K562 (cell line): ENCODE measurements around the gene S100A8. TPM values are rescaled to one million over a fixed set of nuclear protein-coding genes. Genes with fewer than 3 reads are reported as not detected.

ENCODE experiments used
- ATAC-seq: fragments of 200-7000 bp; cut with Tn5 transposase; 3 replicates; pipeline ENCODE4 v1.9.1; 2020; ENCODE audit warnings: moderate library complexity
- BruUV-seq: library from RNA; stranded (reverse); fragments of 400-500 nt; replicated peaks from 2 replicates; lab custom pipeline; 2021; lab: Mats Ljungman, UMichigan
- CTCF ChIA-PET: fragments of 300-600 bp; formaldehyde crosslinking; extraction: SDS; loops from one replicate; lab custom pipeline; 2021; ENCODE audit warnings: low intra/inter-chr PET ratio; lab: Yijun Ruan, JAX
- POLR2A ChIA-PET: fragments of 300-600, 350-650 bp; sonication (Branson Sonifier 250); formaldehyde crosslinking; extraction: SDS; loops from one replicate; lab custom pipeline; 2021; ENCODE audit warnings: antibody characterized with exemption, inconsistent platforms; lab: Yijun Ruan, JAX
- DNase-seq, 4 experiments: peaks; one replicate each; pipeline versions ENCODE4 v3.0.0 to v3.0.0-alpha.2; 2011 to 2018; ENCODE audit warnings: low spot score in 3 of 4, mixed read lengths in 3 of 4; ENCODE audit errors: extremely low read depth in 1 of 4
- FAIRE-seq: peaks from 2 replicates; lab custom pipeline; 2011; peaks lifted over from hg19 to GRCh38; lab: Jason Lieb, UNC
- H2AFZ ChIP-seq: 2 replicates; pipeline ENCODE4 v1.6.0; 2011; ENCODE audit warnings: low read depth, low read length, control low read depth, inconsistent platforms
- H3K27ac ChIP-seq: fragments of 200-600 bp; 3 replicates; pipeline ENCODE4 v1.8.0; 2011; ENCODE audit warnings: low read depth, mild to moderate bottlenecking, control low read depth, inconsistent platforms, low read length, moderate library complexity, mixed read lengths; ENCODE audit errors: extremely low read depth
- H3K27me3 ChIP-seq, 2 experiments: fragments of 300-600 bp in 1 of 2; 2 replicates in 1 of 2; 3 replicates in 1 of 2; pipeline versions ENCODE4 v1.6.0 to v1.8.0; 2011; ENCODE audit warnings: inconsistent platforms in 2 of 2, low read length in 2 of 2, mild to moderate bottlenecking in 1 of 2, mixed read lengths in 1 of 2, moderate library complexity in 1 of 2; ENCODE audit not compliant: control insufficient read depth in 2 of 2, insufficient read depth in 2 of 2
- H3K36me3 ChIP-seq: fragments of 300-600 bp; 3 replicates; pipeline ENCODE4 v1.8.0; 2011; ENCODE audit warnings: mild to moderate bottlenecking, low read length, inconsistent platforms; ENCODE audit not compliant: control insufficient read depth, insufficient read depth
- H3K4me1 ChIP-seq, 2 experiments: fragments of 200-600 bp in 1 of 2; replicated peaks in 1 of 2; 2 replicates in 1 of 2; 3 replicates in 1 of 2; pipeline versions ENCODE4 v1.5.1 to v1.8.0; 2011; ENCODE audit warnings: inconsistent platforms in 2 of 2, low read length in 2 of 2, mild to moderate bottlenecking in 1 of 2, mixed read lengths in 1 of 2, moderate library complexity in 1 of 2; ENCODE audit not compliant: control insufficient read depth in 2 of 2, insufficient read depth in 2 of 2
- H3K4me2 ChIP-seq: 2 replicates; pipeline ENCODE4 v1.6.1; 2011; ENCODE audit warnings: low read length, control low read depth, inconsistent platforms, mixed read lengths; ENCODE audit not compliant: insufficient read depth
- H3K4me3 ChIP-seq: fragments of 200-600 bp; sonication (generic), shearing (Covaris generic); 2 replicates; pipeline ENCODE4 v1.5.1; 2016; ENCODE audit warnings: control low read depth, inconsistent platforms
- H3K79me2 ChIP-seq: fragments of 200-600 bp; 3 replicates; pipeline ENCODE4 v1.8.0; 2011; ENCODE audit warnings: low read length, inconsistent platforms; ENCODE audit not compliant: control insufficient read depth, insufficient read depth
- H3K9ac ChIP-seq, 2 experiments: 2 replicates each; pipeline versions ENCODE4 v1.6.0 to v1.6.1; 2011; ENCODE audit warnings: low read depth in 2 of 2, low read length in 2 of 2, control low read depth in 1 of 2, inconsistent platforms in 1 of 2, mild to moderate bottlenecking in 1 of 2, mixed read lengths in 1 of 2; ENCODE audit not compliant: insufficient read depth in 1 of 2
- H3K9me1 ChIP-seq: one replicate; pipeline ENCODE4 v1.6.0; 2011; ENCODE audit warnings: inconsistent platforms, mild to moderate bottlenecking, low read length, moderate library complexity; ENCODE audit not compliant: control insufficient read depth, insufficient read depth
- H3K9me3 ChIP-seq: replicated peaks from 2 replicates; pipeline ENCODE4 v1.5.1; 2011; ENCODE audit warnings: low read depth, low read length, inconsistent platforms; ENCODE audit not compliant: control insufficient read depth, insufficient read depth
- H4K20me1 ChIP-seq: replicated peaks from 2 replicates; pipeline ENCODE4 v1.6.1; 2011; ENCODE audit warnings: low read length, inconsistent platforms, mixed read lengths; ENCODE audit not compliant: control insufficient read depth, insufficient read depth
- HEY1 ChIP-seq: fragments of 250-450 bp; sonication (Bioruptor Pico); IDR thresholded peaks from 2 replicates; pipeline ENCODE4 v1.5.0; 2020; ENCODE audit warnings: mild to moderate bottlenecking, moderate library complexity, borderline replicate concordance
- NRF1 ChIP-seq, 2 experiments: fragments of 450-650 bp; IDR thresholded peaks in 1 of 2; conservative IDR thresholded peaks in 1 of 2; 2 replicates each; pipeline ENCODE4 v1.6.1; 2014; ENCODE audit warnings: mild to moderate bottlenecking in 2 of 2
- RAD21 ChIP-seq, 2 experiments: fragments of 250-450 bp in 1 of 2; fragments of 450-650 bp in 1 of 2; sonication (Bioruptor Pico) in 1 of 2; formaldehyde crosslinking in 1 of 2; IDR thresholded peaks in 1 of 2; conservative IDR thresholded peaks in 1 of 2; 2 replicates each; pipeline versions ENCODE4 v1.4.0 to v1.8.0; 2020 to 2022; ENCODE audit warnings: mild to moderate bottlenecking in 2 of 2, moderate library complexity in 1 of 2
- RB1 ChIP-seq: fragments of 450-650 bp; IDR thresholded peaks from 2 replicates; pipeline ENCODE4 v1.6.1; 2017; ENCODE audit warnings: low read depth, mild to moderate bottlenecking
- SMC3 ChIP-seq: conservative IDR thresholded peaks from 2 replicates; pipeline ENCODE4 v1.6.1; 2011; ENCODE audit warnings: low read depth, low read length, improper control_type of control experiment; ENCODE audit not compliant: insufficient read depth
- WGBS: fragments of 100-300 bp; shearing (Covaris generic); methylation state at CpG from one replicate; pipeline ENCODE4 v1.1.6; 2016; ENCODE audit warnings: low coverage, mixed read lengths; ENCODE audit not compliant: insufficient coverage; ENCODE audit errors: missing lambda C conversion rate; 5-methylcytosine and 5-hydroxymethylcytosine counted together
- in situ Hi-C: fragments of 300-500 bp; cut with MboI; formaldehyde crosslinking; loops from 4 replicates; pipeline ENCODE4 v1.15.0; 2018; ENCODE audit warnings: inconsistent platforms, mixed read lengths
- intact Hi-C: fragments of 100-400 bp; cut with micrococcal nuclease; formaldehyde crosslinking; loops from 2 replicates; pipeline ENCODE4 v1.14.2; 2022
- polyA plus RNA-seq, 8 experiments: library from polyadenylated mRNA; depleted of rRNA in 4 of 8; stranded (reverse) in 5 of 8; unstranded in 3 of 8; fragments of >200 nt; fragmentation: Nextera tagmentation in 2 of 8; fragmentation: Illumina TruSeq in 1 of 8; extraction: Ambion mirVana in 2 of 8; extraction: Trizol in 1 of 8; gene quantifications; 2 replicates each; pipeline versions ENCODE4 v1.2.1 to v1.2.3, GENCODE V29; 2011 to 2014; ENCODE audit warnings: inconsistent platforms in 1 of 8, missing spikeins in 1 of 8
- total RNA-seq, 7 experiments: library from RNA; depleted of rRNA in 6 of 7; stranded (reverse); fragments of >200 nt in 6 of 7; fragmentation: Illumina TruSeq in 2 of 7; extraction: Trizol in 2 of 7; gene quantifications; 2 replicates each; pipeline versions ENCODE4 v1.2.1 to v1.2.3, GENCODE V29; 2011 to 2021; ENCODE audit warnings: low replicate concordance in 1 of 7
- TF ChIP-seq, protein P1 (sequence below), 3 experiments: fragments of 200-800 bp in 1 of 3; sonication (Bioruptor generic) in 1 of 3; sonication (generic) in 1 of 3; formaldehyde crosslinking in 1 of 3; IDR thresholded peaks; 2 replicates each; pipeline versions ENCODE4 v1.6.1 to v1.8.0; 2016 to 2022; ENCODE audit warnings: mild to moderate bottlenecking in 2 of 3, missing compliant biosample characterization in 2 of 3, missing genetic modification characterization in 2 of 3, missing genetic modification reagents in 1 of 3
- TF ChIP-seq, protein P2 (sequence below), 3 experiments: IDR thresholded peaks in 2 of 3; conservative IDR thresholded peaks in 1 of 3; 2 replicates each; pipeline ENCODE4 v1.5.1; 2011 to 2012; ENCODE audit warnings: low read length in 3 of 3, mild to moderate bottlenecking in 3 of 3, control low read depth in 2 of 3, improper control_type of control experiment in 1 of 3, inconsistent platforms in 1 of 3, low read depth in 1 of 3, mixed read lengths in 1 of 3, moderate library complexity in 1 of 3; ENCODE audit not compliant: insufficient read depth in 2 of 3

Gene S100A8
- total and polyA plus RNA-seq, 9 of the 15 experiments (the other 6 are each of a cell fraction or from before 2014, with no cell fraction given) = 0.15 to 0.60 TPM; not detected in 7

DNA sequence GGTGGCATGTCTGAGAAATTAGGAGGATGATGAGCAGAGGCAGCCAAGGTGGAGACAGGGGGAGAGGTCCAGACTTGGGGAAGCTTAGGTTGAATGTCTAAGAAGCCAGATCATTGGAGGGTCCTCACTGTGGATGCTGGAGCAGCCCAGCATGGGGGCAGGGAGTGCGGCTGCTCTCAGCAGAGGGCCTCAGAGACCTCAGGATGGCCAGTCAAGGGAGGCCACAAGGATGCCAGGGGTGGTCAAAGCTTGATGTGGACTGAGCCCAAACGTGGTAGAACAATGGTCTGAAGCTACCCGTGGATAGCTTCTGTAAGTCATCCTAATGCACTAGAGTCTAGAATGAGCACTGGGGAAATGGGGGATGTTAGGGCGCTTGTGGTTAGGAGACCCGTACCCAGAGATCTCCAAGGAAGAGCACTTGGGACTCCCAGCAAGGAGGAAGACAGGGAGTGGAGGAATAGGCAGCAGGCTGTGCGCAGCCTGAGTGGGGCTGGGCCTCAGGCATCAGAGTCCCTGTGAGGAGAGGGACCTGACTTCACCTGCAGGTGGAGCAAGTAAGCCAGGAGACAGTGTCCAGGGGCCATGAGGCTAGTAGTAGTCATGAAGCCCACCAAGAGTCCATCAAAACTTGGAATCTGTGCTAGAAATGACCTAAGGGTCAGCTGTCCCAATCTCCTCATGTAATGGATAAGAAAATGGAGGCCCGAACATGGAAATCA, 37.5 kb downstream of the S100A8 start:
- WGBS = 17% methylated on average over 7 of the region's 7 CpGs
- in situ Hi-C loops = loop anchor here (5.0 to 10.0 kb wide), 2 partner anchors 154 to 401 kb away; no protein-coding TSS in a partner anchor
- BruUV-seq = no TSS peak
- H3K4me1 ChIP-seq = peaks cover 0 to 3% of the 10 kb centered on the region in 2 experiments; a peak in 1 of 5 replicates
- H3K27ac ChIP-seq = no peak overlapping the region
- no peaks in the 10 kb centered on the region for H3K9me1 ChIP-seq
- H3K4me2 ChIP-seq = no peak overlapping the region
- ATAC-seq (peak; percentile 78), FAIRE-seq (peak; percentile 74), DNase-seq (peak; percentile 39 to 69 (median 52))
- CTCF ChIA-PET = interaction anchor here (0.6 to 3.1 kb wide), 5 partner anchors 41 to 1059 kb away, joined by 3 to 48 read pairs (median 3); partner anchors contain the start of gene PGLYRP3
- H3K9me3 ChIP-seq = no peaks in the 10 kb centered on the region
- peaks cover 7 to 39% of the 10 kb centered on the region in 2 experiments; a peak in 4 of 5 replicates for H3K27me3 ChIP-seq
- H2AFZ ChIP-seq = no peak overlapping the region
- TF ChIP-seq HEY1 (CRISPR knock-in tag) (no peak), NRF1 (conservative IDR thresholded peaks at IDR 0.05 in 1 of 2, IDR thresholded peaks at IDR 0.05 in 1 of 2) (peak in 1 of 2 experiments; percentile 40; a peak in 2 of 4 replicates), SMC3 (peak; percentile 42; the same call in 1 of the 2 replicates), RB1 (0 out of 2 replicates have a peak, but pooled peaks have one; percentile 22), RAD21 (CRISPR knock-in tag; conservative IDR thresholded peaks at IDR 0.05 in 1 of 2, IDR thresholded peaks at IDR 0.05 in 1 of 2) (peak; percentile 11 to 51; a peak in 2 of 4 replicates)
- TF ChIP-seq, protein P1, sequence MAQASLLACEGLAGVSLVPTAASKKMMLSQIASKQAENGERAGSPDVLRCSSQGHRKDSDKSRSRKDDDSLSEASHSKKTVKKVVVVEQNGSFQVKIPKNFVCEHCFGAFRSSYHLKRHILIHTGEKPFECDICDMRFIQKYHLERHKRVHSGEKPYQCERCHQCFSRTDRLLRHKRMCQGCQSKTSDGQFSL (CRISPR knock-in tag; IDR thresholded peaks at IDR 0.05) = no peak
- TF ChIP-seq, protein P1 (tag; IDR thresholded peaks at IDR 0.05) = no peak
- TF ChIP-seq, protein P2, sequence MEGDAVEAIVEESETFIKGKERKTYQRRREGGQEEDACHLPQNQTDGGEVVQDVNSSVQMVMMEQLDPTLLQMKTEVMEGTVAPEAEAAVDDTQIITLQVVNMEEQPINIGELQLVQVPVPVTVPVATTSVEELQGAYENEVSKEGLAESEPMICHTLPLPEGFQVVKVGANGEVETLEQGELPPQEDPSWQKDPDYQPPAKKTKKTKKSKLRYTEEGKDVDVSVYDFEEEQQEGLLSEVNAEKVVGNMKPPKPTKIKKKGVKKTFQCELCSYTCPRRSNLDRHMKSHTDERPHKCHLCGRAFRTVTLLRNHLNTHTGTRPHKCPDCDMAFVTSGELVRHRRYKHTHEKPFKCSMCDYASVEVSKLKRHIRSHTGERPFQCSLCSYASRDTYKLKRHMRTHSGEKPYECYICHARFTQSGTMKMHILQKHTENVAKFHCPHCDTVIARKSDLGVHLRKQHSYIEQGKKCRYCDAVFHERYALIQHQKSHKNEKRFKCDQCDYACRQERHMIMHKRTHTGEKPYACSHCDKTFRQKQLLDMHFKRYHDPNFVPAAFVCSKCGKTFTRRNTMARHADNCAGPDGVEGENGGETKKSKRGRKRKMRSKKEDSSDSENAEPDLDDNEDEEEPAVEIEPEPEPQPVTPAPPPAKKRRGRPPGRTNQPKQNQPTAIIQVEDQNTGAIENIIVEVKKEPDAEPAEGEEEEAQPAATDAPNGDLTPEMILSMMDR (IDR thresholded peaks at IDR 0.05 in 2 of 3, conservative IDR thresholded peaks at IDR 0.05 in 1 of 3; ENCODE audit: insufficient read depth in 2 of 3, low read depth in 1 of 3, low read length in 3 of 3) = peak; percentile 58 to 62 (median 62); a peak in 5 of 6 replicates
- H3K4me3 ChIP-seq = no peak overlapping the region
- H4K20me1 ChIP-seq = peaks cover 3% of the 10 kb centered on the region; the same call in 1 of the 2 replicates
- intact Hi-C loops = loop anchor here (2.0 to 10.0 kb wide), 3 partner anchors 215 to 631 kb away; partner anchors contain the start of gene RAB13
- H3K36me3 ChIP-seq = no peaks in the 10 kb centered on the region
- no peak overlapping the region for H3K9ac ChIP-seq
- POLR2A ChIA-PET = interaction anchor here (0.6 to 2.0 kb wide), 3 partner anchors 10 to 985 kb away, joined by 3 to 6 read pairs (median 3); no protein-coding TSS in a partner anchor
- no peaks in the 10 kb centered on the region for H3K79me2 ChIP-seq
